ENCODE measurements around the gene OBSCN.
"Not testable (repeated sequence)": the region's sequence is repeated elsewhere in the genome, so short reads cannot be mapped to it uniquely, and the experiment has no call there.

Gene OBSCN

GRCh38 chr1:228184152-228184551 is 23.7 kb upstream of the OBSCN start:
- DNase-seq (ENCODE audit: low read depth in 3 of 3): no peak

- no peak for DNase-seq (ENCODE audit: low read depth in 3 of 3)
Measured at GRCh38 chr1:228185641-228185965, 22.2 kb upstream of the OBSCN start.

GRCh38 chr1:228188249-228188648 is 19.6 kb upstream of the OBSCN start:
- DNase-seq (ENCODE audit: low read depth in 3 of 3): not testable (repeated sequence)

GRCh38 chr1:228190182-228190581 is 17.7 kb upstream of the OBSCN start:
- no peak for DNase-seq (ENCODE audit: low read depth in 3 of 3)

- no peak for DNase-seq (ENCODE audit: low read depth in 3 of 3)
Measured at GRCh38 chr1:228190778-228191177, 17.1 kb upstream of the OBSCN start.

GRCh38 chr1:228194436-228194835 is 13.4 kb upstream of the OBSCN start:
- DNase-seq (ENCODE audit: low read depth in 3 of 3): no peak

GRCh38 chr1:228194921-228195812 is 12.7 kb upstream of the OBSCN start:
- DNase-seq (ENCODE audit: low read depth in 3 of 3): no peak

GRCh38 chr1:228197555-228198147 is 10.2 kb upstream of the OBSCN start:
- DNase-seq (ENCODE audit: low read depth in 3 of 3): no peak

- DNase-seq (ENCODE audit: low read depth in 3 of 3): no peak
Measured at GRCh38 chr1:228198977-228199590, 8.8 kb upstream of the OBSCN start.

- no peak for DNase-seq (ENCODE audit: low read depth in 3 of 3)
Measured at GRCh38 chr1:228204958-228205357, 2.9 kb upstream of the OBSCN start.

GRCh38 chr1:228205526-228206436 is 2.1 kb upstream of the OBSCN start:
- no peak for DNase-seq (ENCODE audit: low read depth in 3 of 3)

GRCh38 chr1:228206582-228207351 is 1.1 kb upstream of the OBSCN start:
- no peak for DNase-seq (ENCODE audit: low read depth in 3 of 3)

- no peak for DNase-seq (ENCODE audit: low read depth in 3 of 3)
Measured at GRCh38 chr1:228207381-228207810, 448 bp upstream of the OBSCN start.

- no peak for DNase-seq (ENCODE audit: low read depth in 3 of 3)
Measured at GRCh38 chr1:228208831-228209551, 1.1 kb downstream of the OBSCN start.

GRCh38 chr1:228209657-228210056 is 1.8 kb downstream of the OBSCN start:
- DNase-seq (ENCODE audit: low read depth in 3 of 3): no peak

- no peak for DNase-seq (ENCODE audit: low read depth in 3 of 3)
Measured at GRCh38 chr1:228210076-228210651, 2.3 kb downstream of the OBSCN start.

GRCh38 chr1:228210712-228211530 is 3.1 kb downstream of the OBSCN start:
- no peak for DNase-seq (ENCODE audit: low read depth in 3 of 3)

GRCh38 chr1:228211531-228212414 is 3.9 kb downstream of the OBSCN start:
- no peak for DNase-seq (ENCODE audit: low read depth in 3 of 3)

Measured in stimulated activated CD4-positive, alpha-beta T cell treated with anti-CD3 and anti-CD28 coated beads, TNF-alpha, amount 100 ng/mL, for 24 hours (primary cell).